HEK293 (cell line): ENCODE results near the gene HOXA4.

ENCODE experiments used
- HOXD13 ChIP-seq: sonication (generic); formaldehyde crosslinking; IDR thresholded peaks from 2 replicates; pipeline ENCODE4 v1.8.0; 2022; ENCODE audit warnings: missing genetic modification reagents, borderline replicate concordance
- OVOL3 ChIP-seq: fragments of 450-650 bp; formaldehyde crosslinking; IDR thresholded peaks from 2 replicates; pipeline ENCODE4 v1.5.1; 2016; ENCODE audit warnings: missing biosample characterization, missing genetic modification characterization
- SETDB1 ChIP-seq: IDR thresholded peaks from one replicate; pipeline ENCODE4 v1.6.1; 2017; ENCODE audit warnings: mild to moderate bottlenecking, low read length, moderate library complexity, mixed read lengths; ENCODE audit not compliant: insufficient read length
- TCF7L2 ChIP-seq: IDR thresholded peaks from 2 replicates; pipeline ENCODE4 v1.6.1; 2011; ENCODE audit warnings: low read depth, mild to moderate bottlenecking, inconsistent platforms, low read length, moderate library complexity, borderline replicate concordance
- WT1 ChIP-seq: fragments of 450-650 bp; formaldehyde crosslinking; IDR thresholded peaks from 2 replicates; pipeline ENCODE4 v1.5.1; 2016; ENCODE audit warnings: missing biosample characterization, missing genetic modification characterization
- ZBTB1 ChIP-seq: fragments of 450-650 bp; formaldehyde crosslinking; IDR thresholded peaks from 2 replicates; pipeline ENCODE4 v1.5.1; 2016; ENCODE audit warnings: missing biosample characterization, missing genetic modification characterization
- ZBTB44 ChIP-seq: fragments of 450-650 bp; IDR thresholded peaks from 2 replicates; pipeline ENCODE4 v1.5.1; 2018; ENCODE audit warnings: missing biosample characterization, mild to moderate bottlenecking, missing genetic modification characterization
- ZNF132 ChIP-seq: fragments of 450-650 bp; formaldehyde crosslinking; IDR thresholded peaks from 2 replicates; pipeline ENCODE4 v1.5.1; 2017; ENCODE audit warnings: missing biosample characterization, missing genetic modification characterization, borderline replicate concordance
- ZNF157 ChIP-seq: fragments of 450-650 bp; formaldehyde crosslinking; IDR thresholded peaks from 2 replicates; pipeline ENCODE4 v1.5.1; 2016; ENCODE audit warnings: missing biosample characterization, missing genetic modification characterization
- ZNF175 ChIP-seq: fragments of 450-650 bp; formaldehyde crosslinking; IDR thresholded peaks from 2 replicates; pipeline ENCODE4 v1.5.1; 2016; ENCODE audit warnings: missing biosample characterization, missing genetic modification characterization
- ZNF24 ChIP-seq: fragments of 450-650 bp; formaldehyde crosslinking; IDR thresholded peaks from 2 replicates; pipeline ENCODE4 v1.5.1; 2016; ENCODE audit warnings: missing biosample characterization, missing genetic modification characterization
- ZNF274 ChIP-seq, 2 experiments: fragments of 200-500 bp in 1 of 2; fragments of 450-650 bp in 1 of 2; sonication (Bioruptor generic) in 1 of 2; formaldehyde crosslinking in 1 of 2; IDR thresholded peaks; 2 replicates each; pipeline versions ENCODE4 v1.5.1 to v1.6.1; 2014 to 2016; ENCODE audit warnings: borderline replicate concordance in 1 of 2, inconsistent platforms in 1 of 2, low read length in 1 of 2, missing biosample characterization in 1 of 2, missing genetic modification characterization in 1 of 2
- ZNF280D ChIP-seq: fragments of 450-650 bp; formaldehyde crosslinking; IDR thresholded peaks from 2 replicates; pipeline ENCODE4 v1.5.1; 2016; ENCODE audit warnings: missing biosample characterization, missing genetic modification characterization
- ZNF302 ChIP-seq: fragments of 450-650 bp; formaldehyde crosslinking; IDR thresholded peaks from 2 replicates; pipeline ENCODE4 v1.5.1; 2016; ENCODE audit warnings: missing biosample characterization, missing genetic modification characterization, low read depth
- ZNF366 ChIP-seq: fragments of 450-650 bp; formaldehyde crosslinking; conservative IDR thresholded peaks from 2 replicates; pipeline ENCODE4 v1.5.1; 2016; ENCODE audit warnings: missing biosample characterization, missing genetic modification characterization
- ZNF521 ChIP-seq: fragments of 450-650 bp; formaldehyde crosslinking; IDR thresholded peaks from 2 replicates; pipeline ENCODE4 v1.5.1; 2017; ENCODE audit warnings: missing biosample characterization, mild to moderate bottlenecking, missing genetic modification characterization
- ZNF624 ChIP-seq: fragments of 450-650 bp; formaldehyde crosslinking; IDR thresholded peaks from 2 replicates; pipeline ENCODE4 v1.5.1; 2017; ENCODE audit warnings: missing biosample characterization, missing genetic modification characterization
- ZNF660 ChIP-seq: fragments of 450-650 bp; IDR thresholded peaks from 2 replicates; pipeline ENCODE4 v1.5.1; 2018; ENCODE audit warnings: missing biosample characterization, mild to moderate bottlenecking, missing genetic modification characterization
- ZNF777 ChIP-seq: fragments of 450-650 bp; formaldehyde crosslinking; IDR thresholded peaks from 2 replicates; pipeline ENCODE4 v1.5.1; 2017; ENCODE audit warnings: missing biosample characterization, missing genetic modification characterization, borderline replicate concordance
- ZNF785 ChIP-seq: fragments of 450-650 bp; formaldehyde crosslinking; IDR thresholded peaks from 2 replicates; pipeline ENCODE4 v1.5.1; 2016; ENCODE audit warnings: missing biosample characterization, missing genetic modification characterization
- ZNF792 ChIP-seq: fragments of 450-650 bp; formaldehyde crosslinking; IDR thresholded peaks from 2 replicates; pipeline ENCODE4 v1.5.1; 2016; ENCODE audit warnings: missing biosample characterization, missing genetic modification characterization
- ZNF843 ChIP-seq: fragments of 450-650 bp; formaldehyde crosslinking; IDR thresholded peaks from 2 replicates; pipeline ENCODE4 v1.5.1; 2016; ENCODE audit warnings: missing biosample characterization, missing genetic modification characterization
- ZSCAN16 ChIP-seq: fragments of 450-650 bp; formaldehyde crosslinking; IDR thresholded peaks from 2 replicates; pipeline ENCODE4 v1.5.1; 2016; ENCODE audit warnings: missing biosample characterization, missing genetic modification characterization
- ZSCAN4 ChIP-seq: fragments of 450-650 bp; formaldehyde crosslinking; IDR thresholded peaks from 2 replicates; pipeline ENCODE4 v1.5.1; 2017; ENCODE audit warnings: missing biosample characterization, missing genetic modification characterization
- TF ChIP-seq, protein P1 (sequence below): fragments of 450-650 bp; formaldehyde crosslinking; IDR thresholded peaks from 2 replicates; pipeline ENCODE4; 2016; ENCODE audit warnings: missing biosample characterization, missing genetic modification characterization
- TF ChIP-seq, protein P2 (sequence below): fragments of 450-650 bp; formaldehyde crosslinking; IDR thresholded peaks from 2 replicates; pipeline ENCODE4 v1.5.1; 2016; ENCODE audit warnings: missing biosample characterization, missing genetic modification characterization, borderline replicate concordance
- TF ChIP-seq, protein P3 (sequence below): fragments of 450-650 bp; formaldehyde crosslinking; IDR thresholded peaks from 2 replicates; pipeline ENCODE4 v1.5.1; 2017; ENCODE audit warnings: missing biosample characterization, missing genetic modification characterization

The HOXA4 gene

GRCh38 chr7:27115221-27116026 is 15.1 kb downstream of the HOXA4 start (continued):
- TF ChIP-seq ZNF274 (IDR thresholded peaks at IDR 0.05; ENCODE audit: low read length) (no peak), ZNF274 (tag by site-specific recombination; IDR thresholded peaks at IDR 0.05; ENCODE audit: borderline replicate concordance) (no peak), ZNF792 (tag by site-specific recombination) (no peak), HOXD13 (CRISPR knock-in tag) (peak; percentile 96), ZBTB1 (tag by site-specific recombination) (no peak), WT1 (tag by site-specific recombination) (peak; percentile 84), ZNF660 (tag by site-specific recombination) (0 out of 2 replicates have a peak, but pooled peaks have one; percentile 59), ZNF24 (tag by site-specific recombination) (peak; percentile 68; the same call in 1 of the 2 replicates), ZNF521 (tag by site-specific recombination) (no peak), ZBTB44 (tag by site-specific recombination) (peak; percentile 75; the same call in 1 of the 2 replicates), ZSCAN16 (tag by site-specific recombination) (peak; percentile 95), ZNF302 (tag by site-specific recombination) (no peak), ZSCAN4 (tag by site-specific recombination) (peak; percentile 39; the same call in 1 of the 2 replicates), OVOL3 (tag by site-specific recombination) (no peak), ZNF366 (peak; percentile 89), TCF7L2 (peak; percentile 93), ZNF785 (tag by site-specific recombination) (no peak), SETDB1 (no peak), ZNF280D (tag by site-specific recombination) (no peak), ZNF175 (tag by site-specific recombination) (no peak), ZNF777 (tag by site-specific recombination) (no peak), ZNF132 (tag by site-specific recombination) (no peak), ZNF624 (tag by site-specific recombination) (no peak), ZNF157 (tag by site-specific recombination) (no peak), ZNF843 (tag by site-specific recombination) (peak; percentile 96)
- TF ChIP-seq, protein P1, sequence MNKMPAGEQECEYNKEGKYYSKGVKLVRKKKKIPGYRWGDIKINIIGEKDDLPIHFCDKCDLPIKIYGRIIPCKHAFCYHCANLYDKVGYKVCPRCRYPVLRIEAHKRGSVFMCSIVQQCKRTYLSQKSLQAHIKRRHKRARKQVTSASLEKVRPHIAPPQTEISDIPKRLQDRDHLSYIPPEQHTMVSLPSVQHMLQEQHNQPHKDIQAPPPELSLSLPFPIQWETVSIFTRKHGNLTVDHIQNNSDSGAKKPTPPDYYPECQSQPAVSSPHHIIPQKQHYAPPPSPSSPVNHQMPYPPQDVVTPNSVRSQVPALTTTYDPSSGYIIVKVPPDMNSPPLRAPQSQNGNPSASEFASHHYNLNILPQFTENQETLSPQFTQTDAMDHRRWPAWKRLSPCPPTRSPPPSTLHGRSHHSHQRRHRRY (tag by site-specific recombination): no peak
- TF ChIP-seq, protein P2, sequence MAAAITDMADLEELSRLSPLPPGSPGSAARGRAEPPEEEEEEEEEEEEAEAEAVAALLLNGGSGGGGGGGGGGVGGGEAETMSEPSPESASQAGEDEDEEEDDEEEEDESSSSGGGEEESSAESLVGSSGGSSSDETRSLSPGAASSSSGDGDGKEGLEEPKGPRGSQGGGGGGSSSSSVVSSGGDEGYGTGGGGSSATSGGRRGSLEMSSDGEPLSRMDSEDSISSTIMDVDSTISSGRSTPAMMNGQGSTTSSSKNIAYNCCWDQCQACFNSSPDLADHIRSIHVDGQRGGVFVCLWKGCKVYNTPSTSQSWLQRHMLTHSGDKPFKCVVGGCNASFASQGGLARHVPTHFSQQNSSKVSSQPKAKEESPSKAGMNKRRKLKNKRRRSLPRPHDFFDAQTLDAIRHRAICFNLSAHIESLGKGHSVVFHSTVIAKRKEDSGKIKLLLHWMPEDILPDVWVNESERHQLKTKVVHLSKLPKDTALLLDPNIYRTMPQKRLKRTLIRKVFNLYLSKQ (tag by site-specific recombination): no peak
- TF ChIP-seq, protein P3, sequence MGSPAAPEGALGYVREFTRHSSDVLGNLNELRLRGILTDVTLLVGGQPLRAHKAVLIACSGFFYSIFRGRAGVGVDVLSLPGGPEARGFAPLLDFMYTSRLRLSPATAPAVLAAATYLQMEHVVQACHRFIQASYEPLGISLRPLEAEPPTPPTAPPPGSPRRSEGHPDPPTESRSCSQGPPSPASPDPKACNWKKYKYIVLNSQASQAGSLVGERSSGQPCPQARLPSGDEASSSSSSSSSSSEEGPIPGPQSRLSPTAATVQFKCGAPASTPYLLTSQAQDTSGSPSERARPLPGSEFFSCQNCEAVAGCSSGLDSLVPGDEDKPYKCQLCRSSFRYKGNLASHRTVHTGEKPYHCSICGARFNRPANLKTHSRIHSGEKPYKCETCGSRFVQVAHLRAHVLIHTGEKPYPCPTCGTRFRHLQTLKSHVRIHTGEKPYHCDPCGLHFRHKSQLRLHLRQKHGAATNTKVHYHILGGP: no peak
